ENCODE measurements around the gene ATP13A3. TPM values are rescaled to one million over a fixed set of nuclear protein-coding genes. Genes with fewer than 3 reads are reported as not detected.

ATP13A3 gene
- total and polyA plus RNA-seq, 4 donors, result 33.6 to 257 (median 56.4) TPM

- H3K27ac ChIP-seq (ENCODE audit: low read depth in 1 of 2, low read length in 2 of 2), result no peak overlapping the region
- DNase-seq (ENCODE audit: low spot score), result no peak
- no peak for TF ChIP-seq RAD21 (IDR thresholded peaks at IDR 0.05)
- TF ChIP-seq RXRA (IDR thresholded peaks at IDR 0.05), result no peak
- no peak for TF ChIP-seq HNF4A (conservative IDR thresholded peaks at IDR 0.05)
- TF ChIP-seq NR2F2 (IDR thresholded peaks at IDR 0.05), result no peak
- H3K9me3 ChIP-seq (ENCODE audit: control insufficient read depth in 4 of 4, low read length in 3 of 4), result no peaks in the 10 kb centered on the region
- no peaks in the 10 kb centered on the region for H3K27me3 ChIP-seq (ENCODE audit: control insufficient read depth in 4 of 4, insufficient read depth in 4 of 4, low read length in 3 of 4)
- WGBS, result 91% methylated on average over 1 of the region's 1 CpG
- no peak overlapping the region for H3K9ac ChIP-seq (ENCODE audit: low read depth in 1 of 2, low read length in 2 of 2)
- H3K36me3 ChIP-seq (ENCODE audit: control insufficient read depth in 4 of 4, insufficient read depth in 3 of 4, low read depth in 1 of 4, low read length in 3 of 4), result peaks cover 1 to 36% (median 22%) of the 10 kb centered on the region in 4 donors
- H3K4me1 ChIP-seq (ENCODE audit: control insufficient read depth in 4 of 4, insufficient read depth in 4 of 4, low read length in 3 of 4), result peaks cover 3 to 20% (median 14%) of the 10 kb centered on the region in 4 donors
- no peak overlapping the region for H3K4me3 ChIP-seq (ENCODE audit: low read depth in 1 of 3, low read length in 3 of 3)
These were observed 39.1 kb downstream of the ATP13A3 start for GRCh38 chr3:194447657-194448056.

- WGBS, result 36% methylated on average over 6 of the region's 6 CpGs
- no peak overlapping the region for H3K9ac ChIP-seq (ENCODE audit: low read depth in 1 of 2, low read length in 2 of 2)
- peaks cover 1 to 33% (median 22%) of the 10 kb centered on the region in 4 donors for H3K36me3 ChIP-seq (ENCODE audit: control insufficient read depth in 4 of 4, insufficient read depth in 3 of 4, low read depth in 1 of 4, low read length in 3 of 4)
- TF ChIP-seq, protein P1, sequence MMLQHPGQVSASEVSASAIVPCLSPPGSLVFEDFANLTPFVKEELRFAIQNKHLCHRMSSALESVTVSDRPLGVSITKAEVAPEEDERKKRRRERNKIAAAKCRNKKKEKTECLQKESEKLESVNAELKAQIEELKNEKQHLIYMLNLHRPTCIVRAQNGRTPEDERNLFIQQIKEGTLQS (IDR thresholded peaks at IDR 0.05), result no peak
- TF ChIP-seq GABPA (IDR thresholded peaks at IDR 0.05 in 1 of 2, conservative IDR thresholded peaks at IDR 0.05 in 1 of 2), result no peak
- H3K4me3 ChIP-seq (ENCODE audit: low read depth in 1 of 3, low read length in 3 of 3), result no peak overlapping the region
- H3K4me1 ChIP-seq (ENCODE audit: control insufficient read depth in 4 of 4, insufficient read depth in 4 of 4, low read length in 3 of 4), result peaks cover 3 to 20% (median 14%) of the 10 kb centered on the region in 4 donors
- H3K27me3 ChIP-seq (ENCODE audit: control insufficient read depth in 4 of 4, insufficient read depth in 4 of 4, low read length in 3 of 4), result no peaks in the 10 kb centered on the region
- DNase-seq (ENCODE audit: low spot score), result no peak
- no peak overlapping the region for H3K27ac ChIP-seq (ENCODE audit: low read depth in 1 of 2, low read length in 2 of 2)
- no peaks in the 10 kb centered on the region for H3K9me3 ChIP-seq (ENCODE audit: control insufficient read depth in 4 of 4, low read length in 3 of 4)
These were observed 39.6 kb downstream of the ATP13A3 start for GRCh38 chr3:194447161-194447560.

GRCh38 chr3:194446754-194447153, 40.0 kb downstream of the ATP13A3 start:
- TF ChIP-seq SP1 (IDR thresholded peaks at IDR 0.05), result peak; percentile 37
- TF ChIP-seq FOXA2 (IDR thresholded peaks at IDR 0.05), result peak; percentile 39
- TF ChIP-seq REST (IDR thresholded peaks at IDR 0.05), result no peak
- TF ChIP-seq HNF4A (conservative IDR thresholded peaks at IDR 0.05), result peak; percentile 52 to 53
- TF ChIP-seq RXRA (IDR thresholded peaks at IDR 0.05), result peak in 1 of 2 donors; percentile 61
- peak; percentile 24 for TF ChIP-seq YY1 (IDR thresholded peaks at IDR 0.05)
- TF ChIP-seq RAD21 (IDR thresholded peaks at IDR 0.05), result peak in 1 of 2 donors; percentile 35
- TF ChIP-seq, protein P2, sequence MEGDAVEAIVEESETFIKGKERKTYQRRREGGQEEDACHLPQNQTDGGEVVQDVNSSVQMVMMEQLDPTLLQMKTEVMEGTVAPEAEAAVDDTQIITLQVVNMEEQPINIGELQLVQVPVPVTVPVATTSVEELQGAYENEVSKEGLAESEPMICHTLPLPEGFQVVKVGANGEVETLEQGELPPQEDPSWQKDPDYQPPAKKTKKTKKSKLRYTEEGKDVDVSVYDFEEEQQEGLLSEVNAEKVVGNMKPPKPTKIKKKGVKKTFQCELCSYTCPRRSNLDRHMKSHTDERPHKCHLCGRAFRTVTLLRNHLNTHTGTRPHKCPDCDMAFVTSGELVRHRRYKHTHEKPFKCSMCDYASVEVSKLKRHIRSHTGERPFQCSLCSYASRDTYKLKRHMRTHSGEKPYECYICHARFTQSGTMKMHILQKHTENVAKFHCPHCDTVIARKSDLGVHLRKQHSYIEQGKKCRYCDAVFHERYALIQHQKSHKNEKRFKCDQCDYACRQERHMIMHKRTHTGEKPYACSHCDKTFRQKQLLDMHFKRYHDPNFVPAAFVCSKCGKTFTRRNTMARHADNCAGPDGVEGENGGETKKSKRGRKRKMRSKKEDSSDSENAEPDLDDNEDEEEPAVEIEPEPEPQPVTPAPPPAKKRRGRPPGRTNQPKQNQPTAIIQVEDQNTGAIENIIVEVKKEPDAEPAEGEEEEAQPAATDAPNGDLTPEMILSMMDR (IDR thresholded peaks at IDR 0.05; ENCODE audit: low read depth, low read length, missing input control), result no peak
- Histone ChIP-seq H3K27me3 (ENCODE audit: control insufficient read depth in 4 of 4, insufficient read depth in 4 of 4, low read length in 3 of 4) (no peaks in the 10 kb centered on the region), H3K27ac (ENCODE audit: low read depth in 1 of 2, low read length in 2 of 2) (no peak overlapping the region), H3K4me3 (ENCODE audit: low read depth in 1 of 3, low read length in 3 of 3) (no peak overlapping the region), H3K36me3 (ENCODE audit: control insufficient read depth in 4 of 4, insufficient read depth in 3 of 4, low read depth in 1 of 4, low read length in 3 of 4) (peaks cover 1 to 32% (median 23%) of the 10 kb centered on the region in 4 donors), H3K9ac (ENCODE audit: low read depth in 1 of 2, low read length in 2 of 2) (no peak overlapping the region), H3K9me3 (ENCODE audit: control insufficient read depth in 4 of 4, low read length in 3 of 4) (no peaks in the 10 kb centered on the region), H3K4me1 (ENCODE audit: control insufficient read depth in 4 of 4, insufficient read depth in 4 of 4, low read length in 3 of 4) (peaks cover 3 to 20% (median 14%) of the 10 kb centered on the region in 4 donors)
- WGBS, result 25% methylated on average over 4 of the region's 4 CpGs
- DNase-seq (ENCODE audit: low spot score), result no peak
